ENCODE results near the gene TNIP3. TPM values are rescaled to one million over a fixed set of nuclear protein-coding genes. Genes with fewer than 3 reads are reported as not detected.

The TNIP3 gene
- total RNA-seq, 2 experiments from 2014 or later = 1.9 to 2.4 TPM

GRCh38 chr4:121154103-121154515 lies 10.0 kb downstream of the TNIP3 start:
- Mint-ChIP-seq H3K4me1 (ENCODE audit: low read depth) (peaks cover 69% of the 10 kb centered on the region), H3K27me3 (no peaks in the 10 kb centered on the region), H3K27ac (peak overlapping the region; percentile 64), H3K4me3 (peak overlapping the region; percentile 47), H3K9me3 (no peaks in the 10 kb centered on the region), H3K36me3 (ENCODE audit: low read depth) (peaks cover 10% of the 10 kb centered on the region)
- DNase-seq (peak; percentile 55), ATAC-seq (peak; percentile 67)
- ChIA-PET CTCF (interaction anchor here (1.3 to 6.1 kb wide), 2 partner anchors 38 to 98 kb away, joined by 4 to 30 read pairs; no protein-coding TSS in a partner anchor), POLR2A (interaction anchor here (0.9 kb wide), 1 partner anchor 20 kb away, joined by 3 read pairs; no protein-coding TSS in a partner anchor)
- intact Hi-C loops (cut with micrococcal nuclease) = loop anchor here (5.0 kb wide), 1 partner anchor 33 kb away; no protein-coding TSS in a partner anchor
- TF ChIP-seq, protein P1, sequence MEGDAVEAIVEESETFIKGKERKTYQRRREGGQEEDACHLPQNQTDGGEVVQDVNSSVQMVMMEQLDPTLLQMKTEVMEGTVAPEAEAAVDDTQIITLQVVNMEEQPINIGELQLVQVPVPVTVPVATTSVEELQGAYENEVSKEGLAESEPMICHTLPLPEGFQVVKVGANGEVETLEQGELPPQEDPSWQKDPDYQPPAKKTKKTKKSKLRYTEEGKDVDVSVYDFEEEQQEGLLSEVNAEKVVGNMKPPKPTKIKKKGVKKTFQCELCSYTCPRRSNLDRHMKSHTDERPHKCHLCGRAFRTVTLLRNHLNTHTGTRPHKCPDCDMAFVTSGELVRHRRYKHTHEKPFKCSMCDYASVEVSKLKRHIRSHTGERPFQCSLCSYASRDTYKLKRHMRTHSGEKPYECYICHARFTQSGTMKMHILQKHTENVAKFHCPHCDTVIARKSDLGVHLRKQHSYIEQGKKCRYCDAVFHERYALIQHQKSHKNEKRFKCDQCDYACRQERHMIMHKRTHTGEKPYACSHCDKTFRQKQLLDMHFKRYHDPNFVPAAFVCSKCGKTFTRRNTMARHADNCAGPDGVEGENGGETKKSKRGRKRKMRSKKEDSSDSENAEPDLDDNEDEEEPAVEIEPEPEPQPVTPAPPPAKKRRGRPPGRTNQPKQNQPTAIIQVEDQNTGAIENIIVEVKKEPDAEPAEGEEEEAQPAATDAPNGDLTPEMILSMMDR (IDR thresholded peaks at IDR 0.05) = no peak

DNA sequence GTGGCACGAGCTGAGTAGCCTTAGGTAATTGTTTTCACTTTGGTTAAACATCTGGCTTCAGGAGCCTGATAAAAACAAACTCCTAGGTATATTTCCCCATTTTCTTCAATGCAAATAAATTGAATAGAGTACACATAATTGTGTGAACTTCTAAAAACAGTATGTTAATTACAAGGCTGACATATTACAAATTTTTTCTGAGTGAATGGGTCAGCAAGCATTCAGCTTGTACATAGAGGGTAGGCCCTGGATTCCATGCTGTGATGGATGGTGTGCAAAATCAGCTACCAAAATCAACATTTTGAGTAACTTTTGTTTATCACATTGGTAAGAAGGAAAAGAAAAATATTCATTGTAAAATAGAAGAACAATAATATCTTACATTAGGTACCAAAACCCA lies 12.2 kb downstream of the TNIP3 start:
- intact Hi-C loops (cut with micrococcal nuclease) = loop anchor here (5.0 kb wide), 1 partner anchor 35 kb away; no protein-coding TSS in a partner anchor
- H3K4me3 Mint-ChIP-seq = no peak overlapping the region
- POLR2A ChIA-PET = no interaction called here
- peaks cover 74% of the 10 kb centered on the region for H3K4me1 Mint-ChIP-seq (ENCODE audit: low read depth)
- H3K27ac Mint-ChIP-seq = no peak overlapping the region
- ATAC-seq = no peak
- H3K9me3 Mint-ChIP-seq = no peaks in the 10 kb centered on the region
- no peaks in the 10 kb centered on the region for H3K27me3 Mint-ChIP-seq
- peaks cover 14% of the 10 kb centered on the region for H3K36me3 Mint-ChIP-seq (ENCODE audit: low read depth)
- DNase-seq = no peak
- CTCF ChIA-PET = interaction anchor here (0.8 to 1.6 kb wide), 5 partner anchors 19 to 156 kb away, joined by 3 to 4 read pairs (median 4); no protein-coding TSS in a partner anchor
- TF ChIP-seq, protein P1 (IDR thresholded peaks at IDR 0.05) = no peak

- POLR2A ChIA-PET = interaction anchor here (0.6 kb wide), 1 partner anchor 153 kb away, joined by 3 read pairs; no protein-coding TSS in a partner anchor
- DNase-seq = no peak
- Mint-ChIP-seq H3K27ac (no peak overlapping the region), H3K4me3 (no peak overlapping the region), H3K36me3 (ENCODE audit: low read depth) (peaks cover 14% of the 10 kb centered on the region), H3K9me3 (no peaks in the 10 kb centered on the region), H3K4me1 (ENCODE audit: low read depth) (peaks cover 68% of the 10 kb centered on the region), H3K27me3 (no peaks in the 10 kb centered on the region)
- intact Hi-C loops (cut with micrococcal nuclease) = loop anchor here (5.0 kb wide), 1 partner anchor 37 kb away; no protein-coding TSS in a partner anchor
- CTCF ChIA-PET = interaction anchor here (1.0 to 1.6 kb wide), 3 partner anchors 49 to 995 kb away, joined by 3 to 4 read pairs (median 3); no protein-coding TSS in a partner anchor
- TF ChIP-seq, protein P1 (IDR thresholded peaks at IDR 0.05) = no peak
- ATAC-seq = peak; percentile 68
Measured at GRCh38 chr4:121150486-121150885, 13.6 kb downstream of the TNIP3 start.

GRCh38 chr4:121150003-121150402 lies 14.1 kb downstream of the TNIP3 start:
- CTCF ChIA-PET = interaction anchor here (1.0 to 1.6 kb wide), 4 partner anchors 17 to 157 kb away, joined by 3 to 4 read pairs (median 3); no protein-coding TSS in a partner anchor
- Mint-ChIP-seq H3K4me3 (no peak overlapping the region), H3K4me1 (ENCODE audit: low read depth) (peaks cover 63% of the 10 kb centered on the region), H3K27me3 (no peaks in the 10 kb centered on the region), H3K9me3 (no peaks in the 10 kb centered on the region), H3K36me3 (ENCODE audit: low read depth) (peaks cover 14% of the 10 kb centered on the region), H3K27ac (no peak overlapping the region)
- ATAC-seq (no peak), DNase-seq (no peak)
- intact Hi-C loops (cut with micrococcal nuclease) = loop anchor here (5.0 kb wide), 1 partner anchor 37 kb away; no protein-coding TSS in a partner anchor
- POLR2A ChIA-PET = interaction anchor here (0.6 kb wide), 1 partner anchor 153 kb away, joined by 3 read pairs; no protein-coding TSS in a partner anchor
- TF ChIP-seq, protein P1 (IDR thresholded peaks at IDR 0.05) = no peak

DNA sequence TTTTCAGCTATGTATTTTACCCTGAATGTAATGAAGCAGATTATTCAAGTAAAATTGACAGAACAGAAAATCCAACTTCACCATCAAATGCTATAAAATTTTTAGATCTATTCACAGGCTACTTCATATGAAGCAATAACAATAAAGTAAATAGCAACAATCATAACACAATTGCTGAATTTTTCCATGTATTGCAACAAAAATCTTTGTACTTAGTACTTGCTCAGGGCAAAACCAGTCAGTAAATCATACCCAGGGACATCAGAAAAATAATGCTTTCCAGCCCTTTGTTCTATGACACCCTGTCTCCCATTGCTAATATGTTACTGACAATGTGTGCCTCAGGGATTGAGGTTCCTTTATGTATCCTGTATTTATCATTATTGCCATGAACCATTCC lies 15.5 kb downstream of the TNIP3 start:
- no peak for ATAC-seq
- no peak overlapping the region for H3K4me3 Mint-ChIP-seq
- TF ChIP-seq, protein P1 (IDR thresholded peaks at IDR 0.05) = no peak
- H3K9me3 Mint-ChIP-seq = no peaks in the 10 kb centered on the region
- no peaks in the 10 kb centered on the region for H3K27me3 Mint-ChIP-seq
- peaks cover 12% of the 10 kb centered on the region for H3K36me3 Mint-ChIP-seq (ENCODE audit: low read depth)
- no peak for DNase-seq
- CTCF ChIA-PET = no interaction called here
- POLR2A ChIA-PET = no interaction called here
- no peak overlapping the region for H3K27ac Mint-ChIP-seq
- intact Hi-C loops (cut with micrococcal nuclease) = no loop called here
- peaks cover 60% of the 10 kb centered on the region for H3K4me1 Mint-ChIP-seq (ENCODE audit: low read depth)

Data from activated CD8-positive, alpha-beta T cell treated with anti-CD3 and anti-CD28 coated beads for 36 hours (primary cell).